Measurements from ENCODE around the gene TEX2. TPM values are rescaled to one million over a fixed set of nuclear protein-coding genes. Genes with fewer than 3 reads are reported as not detected.
A peak's percentile ranks its signal among the peaks of the same experiment; 100 is the strongest.

The TEX2 gene
- total and polyA plus RNA-seq, 2 of the 13 experiments (the other 11 are each of a cell fraction or from before 2014, with no cell fraction given), result 21.4 to 37.7 TPM

- TF ChIP-seq, protein P1, sequence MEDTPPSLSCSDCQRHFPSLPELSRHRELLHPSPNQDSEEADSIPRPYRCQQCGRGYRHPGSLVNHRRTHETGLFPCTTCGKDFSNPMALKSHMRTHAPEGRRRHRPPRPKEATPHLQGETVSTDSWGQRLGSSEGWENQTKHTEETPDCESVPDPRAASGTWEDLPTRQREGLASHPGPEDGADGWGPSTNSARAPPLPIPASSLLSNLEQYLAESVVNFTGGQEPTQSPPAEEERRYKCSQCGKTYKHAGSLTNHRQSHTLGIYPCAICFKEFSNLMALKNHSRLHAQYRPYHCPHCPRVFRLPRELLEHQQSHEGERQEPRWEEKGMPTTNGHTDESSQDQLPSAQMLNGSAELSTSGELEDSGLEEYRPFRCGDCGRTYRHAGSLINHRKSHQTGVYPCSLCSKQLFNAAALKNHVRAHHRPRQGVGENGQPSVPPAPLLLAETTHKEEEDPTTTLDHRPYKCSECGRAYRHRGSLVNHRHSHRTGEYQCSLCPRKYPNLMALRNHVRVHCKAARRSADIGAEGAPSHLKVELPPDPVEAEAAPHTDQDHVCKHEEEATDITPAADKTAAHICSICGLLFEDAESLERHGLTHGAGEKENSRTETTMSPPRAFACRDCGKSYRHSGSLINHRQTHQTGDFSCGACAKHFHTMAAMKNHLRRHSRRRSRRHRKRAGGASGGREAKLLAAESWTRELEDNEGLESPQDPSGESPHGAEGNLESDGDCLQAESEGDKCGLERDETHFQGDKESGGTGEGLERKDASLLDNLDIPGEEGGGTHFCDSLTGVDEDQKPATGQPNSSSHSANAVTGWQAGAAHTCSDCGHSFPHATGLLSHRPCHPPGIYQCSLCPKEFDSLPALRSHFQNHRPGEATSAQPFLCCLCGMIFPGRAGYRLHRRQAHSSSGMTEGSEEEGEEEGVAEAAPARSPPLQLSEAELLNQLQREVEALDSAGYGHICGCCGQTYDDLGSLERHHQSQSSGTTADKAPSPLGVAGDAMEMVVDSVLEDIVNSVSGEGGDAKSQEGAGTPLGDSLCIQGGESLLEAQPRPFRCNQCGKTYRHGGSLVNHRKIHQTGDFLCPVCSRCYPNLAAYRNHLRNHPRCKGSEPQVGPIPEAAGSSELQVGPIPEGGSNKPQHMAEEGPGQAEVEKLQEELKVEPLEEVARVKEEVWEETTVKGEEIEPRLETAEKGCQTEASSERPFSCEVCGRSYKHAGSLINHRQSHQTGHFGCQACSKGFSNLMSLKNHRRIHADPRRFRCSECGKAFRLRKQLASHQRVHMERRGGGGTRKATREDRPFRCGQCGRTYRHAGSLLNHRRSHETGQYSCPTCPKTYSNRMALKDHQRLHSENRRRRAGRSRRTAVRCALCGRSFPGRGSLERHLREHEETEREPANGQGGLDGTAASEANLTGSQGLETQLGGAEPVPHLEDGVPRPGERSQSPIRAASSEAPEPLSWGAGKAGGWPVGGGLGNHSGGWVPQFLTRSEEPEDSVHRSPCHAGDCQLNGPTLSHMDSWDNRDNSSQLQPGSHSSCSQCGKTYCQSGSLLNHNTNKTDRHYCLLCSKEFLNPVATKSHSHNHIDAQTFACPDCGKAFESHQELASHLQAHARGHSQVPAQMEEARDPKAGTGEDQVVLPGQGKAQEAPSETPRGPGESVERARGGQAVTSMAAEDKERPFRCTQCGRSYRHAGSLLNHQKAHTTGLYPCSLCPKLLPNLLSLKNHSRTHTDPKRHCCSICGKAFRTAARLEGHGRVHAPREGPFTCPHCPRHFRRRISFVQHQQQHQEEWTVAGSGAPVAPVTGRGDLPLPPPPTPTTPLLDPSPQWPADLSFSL (CRISPR knock-in tag; IDR thresholded peaks at IDR 0.05), result peak; percentile 52; the same call in 1 of the 2 replicates
- TF ChIP-seq ZNF263 (CRISPR knock-in tag; IDR thresholded peaks at IDR 0.05) (peak; percentile 94), ZNF354B (CRISPR knock-in tag; IDR thresholded peaks at IDR 0.05) (no peak), MZF1 (CRISPR knock-in tag; IDR thresholded peaks at IDR 0.05; ENCODE audit: borderline replicate concordance) (no peak), GATAD1 (CRISPR knock-in tag; IDR thresholded peaks at IDR 0.05) (peak; percentile 82), MED8 (CRISPR knock-in tag; IDR thresholded peaks at IDR 0.05; ENCODE audit: insufficient replicate concordance) (peak; percentile 77), SRSF9 (IDR thresholded peaks at IDR 0.05; ENCODE audit: borderline replicate concordance, insufficient read depth, low read depth, low read length, poor library complexity, severe bottlenecking) (no peak), HOMEZ (CRISPR knock-in tag; IDR thresholded peaks at IDR 0.05; ENCODE audit: low read depth) (peak; percentile 84; the same call in 1 of the 2 replicates), CSRNP2 (CRISPR knock-in tag; conservative IDR thresholded peaks at IDR 0.05; ENCODE audit: low read depth) (no peak), FOSL1 (CRISPR knock-in tag; IDR thresholded peaks at IDR 0.05; ENCODE audit: borderline replicate concordance) (no peak; the same call in 1 of the 2 replicates), CC2D1A (CRISPR knock-in tag; IDR thresholded peaks at IDR 0.05) (0 out of 2 replicates have a peak, but pooled peaks have one; percentile 25)
- TF ChIP-seq, protein P2, sequence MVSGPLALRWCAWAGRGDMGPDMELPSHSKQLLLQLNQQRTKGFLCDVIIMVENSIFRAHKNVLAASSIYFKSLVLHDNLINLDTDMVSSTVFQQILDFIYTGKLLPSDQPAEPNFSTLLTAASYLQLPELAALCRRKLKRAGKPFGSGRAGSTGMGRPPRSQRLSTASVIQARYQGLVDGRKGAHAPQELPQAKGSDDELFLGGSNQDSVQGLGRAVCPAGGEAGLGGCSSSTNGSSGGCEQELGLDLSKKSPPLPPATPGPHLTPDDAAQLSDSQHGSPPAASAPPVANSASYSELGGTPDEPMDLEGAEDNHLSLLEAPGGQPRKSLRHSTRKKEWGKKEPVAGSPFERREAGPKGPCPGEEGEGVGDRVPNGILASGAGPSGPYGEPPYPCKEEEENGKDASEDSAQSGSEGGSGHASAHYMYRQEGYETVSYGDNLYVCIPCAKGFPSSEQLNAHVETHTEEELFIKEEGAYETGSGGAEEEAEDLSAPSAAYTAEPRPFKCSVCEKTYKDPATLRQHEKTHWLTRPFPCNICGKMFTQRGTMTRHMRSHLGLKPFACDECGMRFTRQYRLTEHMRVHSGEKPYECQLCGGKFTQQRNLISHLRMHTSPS (CRISPR knock-in tag; IDR thresholded peaks at IDR 0.05; ENCODE audit: low read depth), result peak; percentile 100
- TF ChIP-seq, protein P3, sequence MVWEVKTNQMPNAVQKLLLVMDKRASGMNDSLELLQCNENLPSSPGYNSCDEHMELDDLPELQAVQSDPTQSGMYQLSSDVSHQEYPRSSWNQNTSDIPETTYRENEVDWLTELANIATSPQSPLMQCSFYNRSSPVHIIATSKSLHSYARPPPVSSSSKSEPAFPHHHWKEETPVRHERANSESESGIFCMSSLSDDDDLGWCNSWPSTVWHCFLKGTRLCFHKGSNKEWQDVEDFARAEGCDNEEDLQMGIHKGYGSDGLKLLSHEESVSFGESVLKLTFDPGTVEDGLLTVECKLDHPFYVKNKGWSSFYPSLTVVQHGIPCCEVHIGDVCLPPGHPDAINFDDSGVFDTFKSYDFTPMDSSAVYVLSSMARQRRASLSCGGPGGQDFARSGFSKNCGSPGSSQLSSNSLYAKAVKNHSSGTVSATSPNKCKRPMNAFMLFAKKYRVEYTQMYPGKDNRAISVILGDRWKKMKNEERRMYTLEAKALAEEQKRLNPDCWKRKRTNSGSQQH (CRISPR knock-in tag; IDR thresholded peaks at IDR 0.05; ENCODE audit: low read depth), result peak; percentile 82; the same call in 1 of the 2 replicates
These were observed 112.6 kb downstream of the TEX2 start (continued) for GRCh38 chr17:64150237-64151015.

All from HepG2 (cell line).